Mesenchymal stem cell (in vitro differentiated cells and primary cell): ENCODE data around the gene AZU1.

Experiments
- DNase-seq: peaks from one replicate; pipeline ENCODE4 v3.0.0-alpha.2; 2013
- H2AFZ ChIP-seq: one replicate; pipeline ENCODE4 v1.6.1; 2013; ENCODE audit warnings: low read depth, mild to moderate bottlenecking, control low read depth, inconsistent platforms, low read length, moderate library complexity
- H2AK5ac ChIP-seq: 2 replicates; pipeline ENCODE4 v1.6.1; 2013; ENCODE audit warnings: low read length, moderate library complexity, mild to moderate bottlenecking, inconsistent platforms; ENCODE audit not compliant: severe bottlenecking
- H2BK120ac ChIP-seq: one replicate; pipeline ENCODE4 v1.6.1; 2013; ENCODE audit warnings: low read depth, mild to moderate bottlenecking, inconsistent platforms, low read length, moderate library complexity
- H2BK12ac ChIP-seq, 2 experiments: one replicate each; pipeline ENCODE4 v1.6.1; 2013; ENCODE audit warnings: inconsistent platforms in 2 of 2, low read length in 2 of 2, mild to moderate bottlenecking in 2 of 2, moderate library complexity in 2 of 2, control low read depth in 1 of 2
- H2BK15ac ChIP-seq: one replicate; pipeline ENCODE4 v1.6.1; 2013; ENCODE audit warnings: mild to moderate bottlenecking, low read depth, inconsistent platforms; ENCODE audit not compliant: poor library complexity, severe bottlenecking
- H2BK5ac ChIP-seq: 2 replicates; pipeline ENCODE4 v1.6.1; 2013; ENCODE audit warnings: low read depth, mild to moderate bottlenecking, low read length, control low read depth, inconsistent platforms; ENCODE audit not compliant: poor library complexity, severe bottlenecking
- H3K14ac ChIP-seq, 2 experiments: one replicate each; pipeline ENCODE4 v1.6.1; 2013; ENCODE audit warnings: inconsistent platforms in 2 of 2, low read length in 2 of 2, control low read depth in 1 of 2, mild to moderate bottlenecking in 1 of 2, moderate library complexity in 1 of 2
- H3K18ac ChIP-seq, 2 experiments: one replicate each; pipeline ENCODE4 v1.6.1; 2013; ENCODE audit warnings: inconsistent platforms in 2 of 2, low read length in 2 of 2, control low read depth in 1 of 2, low read depth in 1 of 2, mild to moderate bottlenecking in 1 of 2
- H3K23ac ChIP-seq, 2 experiments: one replicate each; pipeline ENCODE4 v1.6.1; 2013; ENCODE audit warnings: inconsistent platforms in 2 of 2, low read length in 2 of 2, mild to moderate bottlenecking in 2 of 2, moderate library complexity in 2 of 2, control low read depth in 1 of 2
- H3K27ac ChIP-seq: 2 replicates; pipeline ENCODE4 v1.5.1; 2013; ENCODE audit warnings: mild to moderate bottlenecking, moderate library complexity, low read length, control low read depth, inconsistent platforms; ENCODE audit not compliant: poor library complexity, severe bottlenecking
- H3K27me3 ChIP-seq, 2 experiments: 2 replicates each; pipeline versions ENCODE4 v1.6.1 to v1.7.0; 2013; ENCODE audit warnings: low read length in 2 of 2, mild to moderate bottlenecking in 2 of 2, moderate library complexity in 2 of 2, control low read depth in 1 of 2, inconsistent platforms in 1 of 2; ENCODE audit not compliant: control insufficient read depth in 1 of 2, insufficient read depth in 1 of 2
- H3K36me3 ChIP-seq, 2 experiments: 2 replicates each; pipeline versions ENCODE4 v1.6.1 to v1.7.0; 2013; ENCODE audit warnings: low read length in 2 of 2, control low read depth in 1 of 2, inconsistent platforms in 1 of 2, low read depth in 1 of 2, mild to moderate bottlenecking in 1 of 2; ENCODE audit not compliant: insufficient read depth in 2 of 2, control insufficient read depth in 1 of 2
- H3K4ac ChIP-seq, 2 experiments: one replicate each; pipeline ENCODE4 v1.6.1; 2013; ENCODE audit warnings: inconsistent platforms in 2 of 2, low read length in 2 of 2, mild to moderate bottlenecking in 2 of 2, moderate library complexity in 2 of 2, control low read depth in 1 of 2, low read depth in 1 of 2
- H3K4me1 ChIP-seq: 2 replicates; pipeline ENCODE4 v1.6.1; 2013; ENCODE audit warnings: low read depth, low read length, control low read depth; ENCODE audit not compliant: control insufficient read depth, insufficient read depth
- H3K4me2 ChIP-seq: 2 replicates; pipeline ENCODE4 v1.6.1; 2013; ENCODE audit warnings: low read length, mild to moderate bottlenecking, inconsistent platforms; ENCODE audit not compliant: poor library complexity, severe bottlenecking
- H3K4me3 ChIP-seq, 2 experiments: 2 replicates each; pipeline versions ENCODE4 v1.5.1 to v1.7.0; 2013; ENCODE audit warnings: low read length in 2 of 2, mild to moderate bottlenecking in 2 of 2, control low read depth in 1 of 2, low read depth in 1 of 2; ENCODE audit not compliant: insufficient read depth in 1 of 2
- H3K79me1 ChIP-seq: replicated peaks from 2 replicates; pipeline ENCODE4 v1.6.1; 2013; ENCODE audit warnings: mild to moderate bottlenecking, control low read depth, low read length, inconsistent platforms; ENCODE audit not compliant: poor library complexity, severe bottlenecking
- H3K9ac ChIP-seq: 2 replicates; pipeline ENCODE4 v1.7.0; 2013; ENCODE audit warnings: mild to moderate bottlenecking, low read length, moderate library complexity
- H3K9me3 ChIP-seq: 2 replicates; pipeline ENCODE4 v1.7.0; 2013; ENCODE audit warnings: mild to moderate bottlenecking, low read length; ENCODE audit not compliant: control insufficient read depth
- H4K8ac ChIP-seq: one replicate; pipeline ENCODE4 v1.6.1; 2013; ENCODE audit warnings: inconsistent platforms, mild to moderate bottlenecking, low read length, moderate library complexity
- H4K91ac ChIP-seq: one replicate; pipeline ENCODE4 v1.6.1; 2013; ENCODE audit warnings: mild to moderate bottlenecking, low read length, inconsistent platforms
- WGBS: methylation state at CpG from one replicate; pipeline ENCODE4 v1.1.7; 2013; ENCODE audit warnings: mixed read lengths; 5-methylcytosine and 5-hydroxymethylcytosine counted together

AZU1 gene

GRCh38 chr19:788686-788982 is 39.0 kb upstream of the AZU1 start:
- Histone ChIP-seq H3K23ac (no peak overlapping the region), H3K9me3 (no peaks in the 10 kb centered on the region), H2BK120ac (peak overlapping the region; percentile 56), H3K79me1 (peaks cover 9% of the 10 kb centered on the region), H3K18ac (peak overlapping the region; percentile 94 to 96), H3K36me3 (no peaks in the 10 kb centered on the region), H2AK5ac (peak overlapping the region; percentile 19), H2BK12ac (peak overlapping the region in 1 of 2 experiments; percentile 70), H3K4me1 (peaks cover 30% of the 10 kb centered on the region), H3K4me2 (peak overlapping the region; percentile 36), H4K91ac (peak overlapping the region; percentile 96), H3K9ac (no peak overlapping the region), H2BK5ac (no peak overlapping the region), H3K27me3 (no peaks in the 10 kb centered on the region), H3K14ac (peak overlapping the region in 1 of 2 experiments; percentile 90), H3K27ac (peak overlapping the region; percentile 82), H3K4ac (peak overlapping the region in 1 of 2 experiments; percentile 93), H2AFZ (no peak overlapping the region), H4K8ac (peak overlapping the region; percentile 92), H2BK15ac (peak overlapping the region; percentile 64), H3K4me3 (no peak overlapping the region)
- no peak for DNase-seq
- WGBS = 58% methylated on average over 11 of the region's 11 CpGs

- Histone ChIP-seq H3K4ac (peak overlapping the region; percentile 84 to 93), H2BK15ac (peak overlapping the region; percentile 86), H3K27me3 (no peaks in the 10 kb centered on the region), H2AFZ (peak overlapping the region; percentile 51), H3K9ac (peak overlapping the region; percentile 73), H2BK12ac (peak overlapping the region; percentile 89 to 92), H2BK5ac (no peak overlapping the region), H3K27ac (peak overlapping the region; percentile 82), H2BK120ac (peak overlapping the region; percentile 56), H3K9me3 (no peaks in the 10 kb centered on the region), H3K18ac (peak overlapping the region; percentile 94 to 96), H2AK5ac (peak overlapping the region; percentile 19), H4K91ac (peak overlapping the region; percentile 96), H3K4me3 (no peak overlapping the region), H3K4me2 (peak overlapping the region; percentile 36), H3K23ac (peak overlapping the region in 1 of 2 experiments; percentile 42), H3K4me1 (peaks cover 28% of the 10 kb centered on the region), H3K36me3 (no peaks in the 10 kb centered on the region), H3K14ac (peak overlapping the region in 1 of 2 experiments; percentile 97), H4K8ac (peak overlapping the region; percentile 99), H3K79me1 (peaks cover 6% of the 10 kb centered on the region)
- WGBS = 33% methylated on average over 32 of the region's 33 CpGs
- peak; percentile 75 for DNase-seq
These were observed 38.5 kb upstream of the AZU1 start for GRCh38 chr19:788983-789700.

- Histone ChIP-seq H3K9me3 (no peaks in the 10 kb centered on the region), H3K9ac (peak overlapping the region; percentile 73), H3K4me3 (no peak overlapping the region), H3K14ac (peak overlapping the region in 1 of 2 experiments; percentile 49), H3K36me3 (no peaks in the 10 kb centered on the region), H3K27ac (peak overlapping the region; percentile 82), H4K8ac (peak overlapping the region; percentile 99), H2AK5ac (peak overlapping the region; percentile 51), H3K23ac (no peak overlapping the region), H2BK12ac (peak overlapping the region; percentile 89 to 92), H2BK120ac (peak overlapping the region; percentile 56), H3K27me3 (no peaks in the 10 kb centered on the region), H2BK5ac (no peak overlapping the region), H3K4me1 (peaks cover 24% of the 10 kb centered on the region), H2AFZ (peak overlapping the region; percentile 76), H3K4me2 (peak overlapping the region; percentile 36), H3K18ac (peak overlapping the region; percentile 94 to 96), H3K4ac (peak overlapping the region; percentile 84 to 93), H2BK15ac (peak overlapping the region; percentile 86), H3K79me1 (peaks cover 3% of the 10 kb centered on the region), H4K91ac (peak overlapping the region; percentile 96)
- DNase-seq = peak; percentile 87
- 43% methylated on average over 9 of the region's 9 CpGs for WGBS
These were observed 38.0 kb upstream of the AZU1 start for GRCh38 chr19:789701-790060.

GRCh38 chr19:791007-791566 is 36.5 kb upstream of the AZU1 start:
- Histone ChIP-seq H3K9me3 (no peaks in the 10 kb centered on the region), H2BK15ac (no peak overlapping the region), H3K4me3 (no peak overlapping the region), H4K91ac (peak overlapping the region; percentile 5), H3K27ac (no peak overlapping the region), H2BK12ac (peak overlapping the region in 1 of 2 experiments; percentile 29), H3K9ac (no peak overlapping the region), H3K23ac (no peak overlapping the region), H3K4me2 (no peak overlapping the region), H3K18ac (no peak overlapping the region), H3K27me3 (no peaks in the 10 kb centered on the region), H2BK5ac (no peak overlapping the region), H4K8ac (no peak overlapping the region), H3K14ac (no peak overlapping the region), H3K79me1 (peaks cover 2% of the 10 kb centered on the region), H2AFZ (no peak overlapping the region), H2BK120ac (peak overlapping the region; percentile 40), H3K36me3 (no peaks in the 10 kb centered on the region), H2AK5ac (no peak overlapping the region), H3K4ac (no peak overlapping the region), H3K4me1 (peaks cover 25% of the 10 kb centered on the region)
- no peak for DNase-seq
- WGBS = 94% methylated on average over 26 of the region's 26 CpGs
